ENCODE results near the gene MRPS14. TPM values are rescaled to one million over a fixed set of nuclear protein-coding genes. Genes with fewer than 3 reads are reported as not detected.

Gene MRPS14
- total RNA-seq, 1 experiment from 2014 or later: 29.4 TPM

DNA sequence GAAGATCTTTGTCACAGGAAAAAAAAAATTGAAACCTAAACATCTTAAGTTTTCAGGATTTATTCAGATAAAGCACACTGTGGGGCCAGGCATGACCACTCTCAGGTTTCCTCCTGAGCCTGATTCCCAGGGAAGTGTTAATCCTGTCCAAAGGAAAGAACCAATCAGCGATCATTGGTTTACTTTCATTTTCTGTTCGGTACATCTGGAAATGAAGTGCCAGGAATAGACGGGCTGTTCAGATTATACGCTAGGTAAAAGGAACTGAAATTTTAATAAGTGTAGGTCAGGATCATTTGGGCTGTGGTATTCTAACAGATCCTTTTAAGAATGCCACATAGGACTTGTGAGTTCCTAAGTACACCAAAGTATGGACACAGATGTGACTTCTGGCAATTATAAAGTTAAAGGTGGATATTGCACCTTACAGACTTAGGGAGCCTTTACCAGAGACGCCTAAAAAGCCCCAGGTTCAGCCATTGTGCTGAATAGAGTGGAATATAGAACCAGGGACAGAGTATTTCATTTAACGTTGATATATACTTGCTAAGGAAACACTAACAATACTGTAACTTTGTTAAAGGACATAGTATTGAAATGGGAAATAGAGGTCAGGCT is 32.7 kb downstream of the MRPS14 start:
- Histone ChIP-seq H3K9me2 (ENCODE audit: insufficient read depth) (no peaks in the 10 kb centered on the region), H3K4me3 (replicated peaks in 1 of 2; ENCODE audit: low read depth in 1 of 2, low read length in 2 of 2) (peak overlapping the region; percentile 6 to 35), H3K36me3 (ENCODE audit: control insufficient read depth in 1 of 2, insufficient read depth in 2 of 2, low read length in 2 of 2) (no peaks in the 10 kb centered on the region), H3K79me2 (ENCODE audit: insufficient read depth, low read length) (no peaks in the 10 kb centered on the region), H2AFZ (ENCODE audit: low read depth, low read length, poor library complexity, severe bottlenecking) (no peak overlapping the region), H3K9ac (ENCODE audit: low read length) (0 out of 2 replicates have a peak overlapping the region, but pooled peaks have one; percentile 16), H3K9me3 (ENCODE audit: control insufficient read depth in 1 of 2, insufficient read depth in 1 of 2, low read depth in 1 of 2, low read length in 2 of 2) (no peaks in the 10 kb centered on the region), H3K4me1 (ENCODE audit: control insufficient read depth in 1 of 2, insufficient read depth in 2 of 2, low read length in 2 of 2) (no peaks in the 10 kb centered on the region), H3K27me3 (ENCODE audit: insufficient read depth, low read length) (no peaks in the 10 kb centered on the region), H4K20me1 (ENCODE audit: insufficient read depth) (no peaks in the 10 kb centered on the region), H3K4me2 (ENCODE audit: low read length) (peak overlapping the region; percentile 50), H3K27ac (ENCODE audit: low read depth, low read length) (no peak overlapping the region)
- intact Hi-C loops (cut with micrococcal nuclease): no loop called here
- POLR2A ChIA-PET: interaction anchor here (1.9 kb wide), 1 partner anchor 9 kb away, joined by 13 read pairs; the partner anchor contains the start of gene CACYBP
- DNase-seq (ENCODE audit: low read depth, low spot score) (no peak), ATAC-seq (peak; percentile 58)
- CTCF ChIA-PET: no interaction called here
- TSS peak; percentile 30 for BruUV-seq (replicated peaks)
- RAD21 ChIA-PET (ENCODE audit: low non-redundant PET in 1 of 2, low total read pairs in 2 of 2, uncharacterized antibody in 2 of 2, unreplicated experiment in 2 of 2): no interaction called here
- TF ChIP-seq ELF1 (IDR thresholded peaks at IDR 0.05; ENCODE audit: borderline replicate concordance, low read depth) (no peak), ATF3 (IDR thresholded peaks at IDR 0.05) (no peak), JUND (IDR thresholded peaks at IDR 0.05) (no peak), SP1 (IDR thresholded peaks at IDR 0.05; ENCODE audit: low read depth) (peak; percentile 20; the same call in 1 of the 2 replicates), ZNF274 (IDR thresholded peaks at IDR 0.05; ENCODE audit: low read depth, low read length) (no peak), CBX3 (IDR thresholded peaks at IDR 0.05; ENCODE audit: low read depth) (no peak), POLR2A (IDR thresholded peaks at IDR 0.05; ENCODE audit: borderline replicate concordance, extremely low read depth, insufficient read depth, insufficient read length) (no peak), POLR2AphosphoS5 (IDR thresholded peaks at IDR 0.05; ENCODE audit: low read depth, low read length) (no peak)

DNA sequence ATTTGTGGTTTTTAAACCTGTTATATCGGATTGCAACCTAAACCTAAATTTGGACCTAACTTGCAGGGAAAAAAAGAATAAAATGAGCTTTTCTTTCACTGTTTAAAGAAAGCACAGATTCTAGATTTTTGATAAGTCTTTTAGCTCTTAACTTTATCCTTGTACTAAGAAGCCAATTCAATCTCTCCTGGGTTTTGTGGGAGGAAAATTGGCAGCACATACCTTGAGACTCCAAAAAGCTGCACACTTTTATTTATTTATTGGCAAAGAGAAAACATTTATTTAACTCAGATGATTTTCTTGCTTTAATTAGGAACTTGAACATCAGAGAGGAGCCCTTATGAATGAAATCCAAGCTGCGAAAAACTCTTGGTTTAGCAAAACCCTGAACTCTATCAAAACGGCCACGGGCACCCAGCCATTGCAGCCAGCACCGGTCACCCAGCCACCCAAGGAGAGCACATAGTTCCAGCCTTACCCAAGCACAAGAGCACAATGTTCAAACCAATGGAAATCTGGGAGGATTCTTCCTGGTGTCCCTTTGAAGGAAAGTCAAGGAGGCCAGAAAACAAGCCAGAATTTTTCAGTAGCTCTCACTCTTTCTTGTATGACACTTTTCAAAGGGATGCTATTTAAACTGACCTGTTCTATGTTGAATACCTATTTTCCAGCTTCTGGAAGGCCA is 33.5 kb downstream of the MRPS14 start:
- no TSS peak for BruUV-seq (replicated peaks)
- H3K4me3 ChIP-seq (replicated peaks in 1 of 2; ENCODE audit: low read depth in 1 of 2, low read length in 2 of 2): no peak overlapping the region
- ChIA-PET RAD21 (ENCODE audit: low non-redundant PET in 1 of 2, low total read pairs in 2 of 2, uncharacterized antibody in 2 of 2, unreplicated experiment in 2 of 2) (no interaction called here), POLR2A (interaction anchor here (1.9 kb wide), 1 partner anchor 9 kb away, joined by 13 read pairs; the partner anchor contains the start of gene CACYBP), CTCF (interaction anchor here (1.5 kb wide), 1 partner anchor 10 kb away, joined by 6 read pairs; the partner anchor contains the start of gene CACYBP)
- H2AFZ ChIP-seq (ENCODE audit: low read depth, low read length, poor library complexity, severe bottlenecking): no peak overlapping the region
- H3K4me2 ChIP-seq (ENCODE audit: low read length): no peak overlapping the region
- intact Hi-C loops (cut with micrococcal nuclease): no loop called here
- H4K20me1 ChIP-seq (ENCODE audit: insufficient read depth): no peaks in the 10 kb centered on the region
- no peak overlapping the region for H3K9ac ChIP-seq (ENCODE audit: low read length)
- H3K27me3 ChIP-seq (ENCODE audit: insufficient read depth, low read length): no peaks in the 10 kb centered on the region
- H3K27ac ChIP-seq (ENCODE audit: low read depth, low read length): no peak overlapping the region
- DNase-seq (ENCODE audit: low read depth, low spot score): no peak
- H3K9me3 ChIP-seq (ENCODE audit: control insufficient read depth in 1 of 2, insufficient read depth in 1 of 2, low read depth in 1 of 2, low read length in 2 of 2): no peaks in the 10 kb centered on the region
- H3K9me2 ChIP-seq (ENCODE audit: insufficient read depth): no peaks in the 10 kb centered on the region
- H3K36me3 ChIP-seq (ENCODE audit: control insufficient read depth in 1 of 2, insufficient read depth in 2 of 2, low read length in 2 of 2): no peaks in the 10 kb centered on the region
- ATAC-seq: no peak
- no peaks in the 10 kb centered on the region for H3K79me2 ChIP-seq (ENCODE audit: insufficient read depth, low read length)
- H3K4me1 ChIP-seq (ENCODE audit: control insufficient read depth in 1 of 2, insufficient read depth in 2 of 2, low read length in 2 of 2): no peaks in the 10 kb centered on the region
- TF ChIP-seq, protein P1, sequence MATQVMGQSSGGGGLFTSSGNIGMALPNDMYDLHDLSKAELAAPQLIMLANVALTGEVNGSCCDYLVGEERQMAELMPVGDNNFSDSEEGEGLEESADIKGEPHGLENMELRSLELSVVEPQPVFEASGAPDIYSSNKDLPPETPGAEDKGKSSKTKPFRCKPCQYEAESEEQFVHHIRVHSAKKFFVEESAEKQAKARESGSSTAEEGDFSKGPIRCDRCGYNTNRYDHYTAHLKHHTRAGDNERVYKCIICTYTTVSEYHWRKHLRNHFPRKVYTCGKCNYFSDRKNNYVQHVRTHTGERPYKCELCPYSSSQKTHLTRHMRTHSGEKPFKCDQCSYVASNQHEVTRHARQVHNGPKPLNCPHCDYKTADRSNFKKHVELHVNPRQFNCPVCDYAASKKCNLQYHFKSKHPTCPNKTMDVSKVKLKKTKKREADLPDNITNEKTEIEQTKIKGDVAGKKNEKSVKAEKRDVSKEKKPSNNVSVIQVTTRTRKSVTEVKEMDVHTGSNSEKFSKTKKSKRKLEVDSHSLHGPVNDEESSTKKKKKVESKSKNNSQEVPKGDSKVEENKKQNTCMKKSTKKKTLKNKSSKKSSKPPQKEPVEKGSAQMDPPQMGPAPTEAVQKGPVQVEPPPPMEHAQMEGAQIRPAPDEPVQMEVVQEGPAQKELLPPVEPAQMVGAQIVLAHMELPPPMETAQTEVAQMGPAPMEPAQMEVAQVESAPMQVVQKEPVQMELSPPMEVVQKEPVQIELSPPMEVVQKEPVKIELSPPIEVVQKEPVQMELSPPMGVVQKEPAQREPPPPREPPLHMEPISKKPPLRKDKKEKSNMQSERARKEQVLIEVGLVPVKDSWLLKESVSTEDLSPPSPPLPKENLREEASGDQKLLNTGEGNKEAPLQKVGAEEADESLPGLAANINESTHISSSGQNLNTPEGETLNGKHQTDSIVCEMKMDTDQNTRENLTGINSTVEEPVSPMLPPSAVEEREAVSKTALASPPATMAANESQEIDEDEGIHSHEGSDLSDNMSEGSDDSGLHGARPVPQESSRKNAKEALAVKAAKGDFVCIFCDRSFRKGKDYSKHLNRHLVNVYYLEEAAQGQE (IDR thresholded peaks at IDR 0.05; ENCODE audit: low read depth): no peak
- TF ChIP-seq SP1 (IDR thresholded peaks at IDR 0.05; ENCODE audit: low read depth): no peak
- TF ChIP-seq, protein P2, sequence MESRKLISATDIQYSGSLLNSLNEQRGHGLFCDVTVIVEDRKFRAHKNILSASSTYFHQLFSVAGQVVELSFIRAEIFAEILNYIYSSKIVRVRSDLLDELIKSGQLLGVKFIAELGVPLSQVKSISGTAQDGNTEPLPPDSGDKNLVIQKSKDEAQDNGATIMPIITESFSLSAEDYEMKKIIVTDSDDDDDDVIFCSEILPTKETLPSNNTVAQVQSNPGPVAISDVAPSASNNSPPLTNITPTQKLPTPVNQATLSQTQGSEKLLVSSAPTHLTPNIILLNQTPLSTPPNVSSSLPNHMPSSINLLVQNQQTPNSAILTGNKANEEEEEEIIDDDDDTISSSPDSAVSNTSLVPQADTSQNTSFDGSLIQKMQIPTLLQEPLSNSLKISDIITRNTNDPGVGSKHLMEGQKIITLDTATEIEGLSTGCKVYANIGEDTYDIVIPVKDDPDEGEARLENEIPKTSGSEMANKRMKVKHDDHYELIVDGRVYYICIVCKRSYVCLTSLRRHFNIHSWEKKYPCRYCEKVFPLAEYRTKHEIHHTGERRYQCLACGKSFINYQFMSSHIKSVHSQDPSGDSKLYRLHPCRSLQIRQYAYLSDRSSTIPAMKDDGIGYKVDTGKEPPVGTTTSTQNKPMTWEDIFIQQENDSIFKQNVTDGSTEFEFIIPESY (IDR thresholded peaks at IDR 0.05; ENCODE audit: extremely low read depth, insufficient replicate concordance, low read length): no peak
- no peak for TF ChIP-seq SIN3A (IDR thresholded peaks at IDR 0.05; ENCODE audit: low read depth)
- no peak for TF ChIP-seq YY1 (IDR thresholded peaks at IDR 0.05; ENCODE audit: extremely low read depth, insufficient replicate concordance, low read depth, low read length)
- no peak for TF ChIP-seq FOSL1 (IDR thresholded peaks at IDR 0.05; ENCODE audit: low read depth)

Data from HCT116 (cell line).